ENCODE measurements around the gene PGA5. TPM values are rescaled to one million over a fixed set of nuclear protein-coding genes. Genes with fewer than 3 reads are reported as not detected.
A peak's percentile ranks its signal among the peaks of the same experiment; 100 is the strongest.

The PGA5 gene
- total and polyA plus RNA-seq, 2 experiments from 2014 or later: 0.45 to 0.52 TPM

DNA sequence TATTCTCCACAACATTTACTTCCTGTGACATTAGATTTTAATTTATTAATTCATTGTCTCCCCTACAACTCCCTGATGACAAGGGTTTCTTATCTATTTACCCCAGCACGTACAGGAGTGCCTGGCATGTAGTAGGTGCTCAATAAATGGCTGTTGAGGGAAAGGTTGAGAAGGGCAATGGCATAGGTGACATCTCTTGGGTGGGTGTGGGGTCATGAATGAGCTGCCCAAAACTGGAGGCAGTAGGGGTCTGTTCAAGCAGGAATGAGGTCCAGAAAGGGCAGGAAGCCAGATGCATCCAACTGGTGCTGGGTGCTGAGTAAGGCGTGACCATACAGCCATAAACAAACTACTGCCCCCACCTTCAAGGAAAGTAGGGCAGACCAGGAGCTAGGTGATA is 51.4 kb downstream of the PGA5 start:
- no peak overlapping the region for H3K27ac Mint-ChIP-seq
- peaks cover 19% of the 10 kb centered on the region for H3K79me2 ChIP-seq (replicated peaks; ENCODE audit: insufficient read depth)
- H3K4me3 ChIP-seq: no peak overlapping the region
- peaks cover 5% of the 10 kb centered on the region; the same call in 1 of the 2 replicates for H3K36me3 ChIP-seq (ENCODE audit: insufficient read depth)
- H3K9me3 Mint-ChIP-seq: no peaks in the 10 kb centered on the region; the same call in 2 of the 3 replicates
- no peak for TF ChIP-seq EZH2phosphoT487 (IDR thresholded peaks at IDR 0.05; ENCODE audit: unreplicated experiment)
- TF ChIP-seq CREB1 (CRISPR knock-in tag; IDR thresholded peaks at IDR 0.05; ENCODE audit: low read depth): no peak
- no peak for TF ChIP-seq ZNF462 (CRISPR knock-in tag; IDR thresholded peaks at IDR 0.05)
- TF ChIP-seq EZH2 (IDR thresholded peaks at IDR 0.05; ENCODE audit: low read depth, unreplicated experiment): no peak
- TF ChIP-seq, protein P1, sequence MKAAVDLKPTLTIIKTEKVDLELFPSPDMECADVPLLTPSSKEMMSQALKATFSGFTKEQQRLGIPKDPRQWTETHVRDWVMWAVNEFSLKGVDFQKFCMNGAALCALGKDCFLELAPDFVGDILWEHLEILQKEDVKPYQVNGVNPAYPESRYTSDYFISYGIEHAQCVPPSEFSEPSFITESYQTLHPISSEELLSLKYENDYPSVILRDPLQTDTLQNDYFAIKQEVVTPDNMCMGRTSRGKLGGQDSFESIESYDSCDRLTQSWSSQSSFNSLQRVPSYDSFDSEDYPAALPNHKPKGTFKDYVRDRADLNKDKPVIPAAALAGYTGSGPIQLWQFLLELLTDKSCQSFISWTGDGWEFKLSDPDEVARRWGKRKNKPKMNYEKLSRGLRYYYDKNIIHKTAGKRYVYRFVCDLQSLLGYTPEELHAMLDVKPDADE (IDR thresholded peaks at IDR 0.05): no peak
- no peak for TF ChIP-seq ZNF331 (CRISPR knock-in tag; IDR thresholded peaks at IDR 0.05; ENCODE audit: low read depth)
- TF ChIP-seq NANOG (IDR thresholded peaks at IDR 0.05; ENCODE audit: borderline replicate concordance): no peak
- no peak for TF ChIP-seq ZNF114 (CRISPR knock-in tag; IDR thresholded peaks at IDR 0.05)
- no peak for TF ChIP-seq POLR2AphosphoS5 (IDR thresholded peaks at IDR 0.05; ENCODE audit: low read depth)
- no peak for TF ChIP-seq CTCF (conservative IDR thresholded peaks at IDR 0.05; ENCODE audit: low read depth in 2 of 2)
- TF ChIP-seq, protein P2, sequence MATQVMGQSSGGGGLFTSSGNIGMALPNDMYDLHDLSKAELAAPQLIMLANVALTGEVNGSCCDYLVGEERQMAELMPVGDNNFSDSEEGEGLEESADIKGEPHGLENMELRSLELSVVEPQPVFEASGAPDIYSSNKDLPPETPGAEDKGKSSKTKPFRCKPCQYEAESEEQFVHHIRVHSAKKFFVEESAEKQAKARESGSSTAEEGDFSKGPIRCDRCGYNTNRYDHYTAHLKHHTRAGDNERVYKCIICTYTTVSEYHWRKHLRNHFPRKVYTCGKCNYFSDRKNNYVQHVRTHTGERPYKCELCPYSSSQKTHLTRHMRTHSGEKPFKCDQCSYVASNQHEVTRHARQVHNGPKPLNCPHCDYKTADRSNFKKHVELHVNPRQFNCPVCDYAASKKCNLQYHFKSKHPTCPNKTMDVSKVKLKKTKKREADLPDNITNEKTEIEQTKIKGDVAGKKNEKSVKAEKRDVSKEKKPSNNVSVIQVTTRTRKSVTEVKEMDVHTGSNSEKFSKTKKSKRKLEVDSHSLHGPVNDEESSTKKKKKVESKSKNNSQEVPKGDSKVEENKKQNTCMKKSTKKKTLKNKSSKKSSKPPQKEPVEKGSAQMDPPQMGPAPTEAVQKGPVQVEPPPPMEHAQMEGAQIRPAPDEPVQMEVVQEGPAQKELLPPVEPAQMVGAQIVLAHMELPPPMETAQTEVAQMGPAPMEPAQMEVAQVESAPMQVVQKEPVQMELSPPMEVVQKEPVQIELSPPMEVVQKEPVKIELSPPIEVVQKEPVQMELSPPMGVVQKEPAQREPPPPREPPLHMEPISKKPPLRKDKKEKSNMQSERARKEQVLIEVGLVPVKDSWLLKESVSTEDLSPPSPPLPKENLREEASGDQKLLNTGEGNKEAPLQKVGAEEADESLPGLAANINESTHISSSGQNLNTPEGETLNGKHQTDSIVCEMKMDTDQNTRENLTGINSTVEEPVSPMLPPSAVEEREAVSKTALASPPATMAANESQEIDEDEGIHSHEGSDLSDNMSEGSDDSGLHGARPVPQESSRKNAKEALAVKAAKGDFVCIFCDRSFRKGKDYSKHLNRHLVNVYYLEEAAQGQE (IDR thresholded peaks at IDR 0.05; ENCODE audit: unreplicated experiment): no peak
- no peak for TF ChIP-seq JUNB (IDR thresholded peaks at IDR 0.05; ENCODE audit: unreplicated experiment)
- TF ChIP-seq STAT1 (IDR thresholded peaks at IDR 0.05; ENCODE audit: unreplicated experiment): no peak
- DNase-seq (ENCODE audit: low spot score): no peak
- H3K27me3 ChIP-seq (ENCODE audit: insufficient read depth): peaks cover 11% of the 10 kb centered on the region
- H3K4me3 Mint-ChIP-seq: peak overlapping the region; percentile 42; the same call in 2 of the 3 replicates
- H4K20me1 ChIP-seq (replicated peaks; ENCODE audit: insufficient read depth): peaks cover 6% of the 10 kb centered on the region
- no peak overlapping the region for H3K4me2 ChIP-seq
- H3K36me3 Mint-ChIP-seq (ENCODE audit: low read depth): peaks cover 10% of the 10 kb centered on the region
- no peak overlapping the region for H3K27ac ChIP-seq (ENCODE audit: low read depth)
- H3K9me2 ChIP-seq (ENCODE audit: insufficient read depth): no peaks in the 10 kb centered on the region
- peaks cover 9% of the 10 kb centered on the region for H3F3A ChIP-seq (replicated peaks; ENCODE audit: low read depth)
- no peak overlapping the region for H2AFZ ChIP-seq
- H3K4me1 Mint-ChIP-seq: peaks cover 8% of the 10 kb centered on the region
- no peak for ATAC-seq
- H3K27me3 Mint-ChIP-seq (ENCODE audit: insufficient read depth, low read depth, poor library complexity): peaks cover 30% of the 10 kb centered on the region
- peaks cover 9% of the 10 kb centered on the region for H3K4me1 ChIP-seq (ENCODE audit: insufficient read depth)
